Spleen (tissue), 11 donors: ENCODE measurements around the gene SSUH2. TPM values are rescaled to one million over a fixed set of nuclear protein-coding genes. Genes with fewer than 3 reads are reported as not detected.

Experiments
- DNase-seq: peaks from one replicate; pipeline ENCODE4 v3.0.0-alpha.2; 2020
- H3K27ac ChIP-seq, 8 donors: fragments of 200-600 bp; sonication (generic) in 7 of 8; 1 replicate in 4 of 8; 2 replicates in 4 of 8; pipeline versions ENCODE4 v1.5.0 to v1.8.0; 2016 to 2021; ENCODE audit warnings: inconsistent platforms in 4 of 8, mild to moderate bottlenecking in 4 of 8, moderate library complexity in 1 of 8
- H3K27me3 ChIP-seq, 7 donors: fragments of 200-600 bp; sonication (generic) in 6 of 7; replicated peaks in 1 of 7; 1 replicate in 4 of 7; 2 replicates in 3 of 7; pipeline versions ENCODE4 v1.5.0 to v1.8.0; 2016 to 2021; ENCODE audit warnings: inconsistent platforms in 3 of 7, mild to moderate bottlenecking in 1 of 7
- H3K36me3 ChIP-seq, 6 donors: fragments of 200-600 bp; sonication (generic) in 5 of 6; 1 replicate in 4 of 6; 2 replicates in 2 of 6; pipeline versions ENCODE4 v1.5.0 to v1.8.0; 2016 to 2021; ENCODE audit warnings: inconsistent platforms in 2 of 6
- H3K4me1 ChIP-seq, 6 donors: fragments of 200-600 bp; sonication (generic) in 5 of 6; 1 replicate in 3 of 6; 2 replicates in 3 of 6; pipeline versions ENCODE4 v1.5.0 to v1.8.0; 2016 to 2021; ENCODE audit warnings: inconsistent platforms in 3 of 6
- H3K4me3 ChIP-seq, 8 donors: fragments of 200-600 bp; sonication (generic) in 7 of 8; 1 replicate in 4 of 8; 2 replicates in 4 of 8; pipeline versions ENCODE4 v1.5.0 to v1.8.0; 2016 to 2021; ENCODE audit warnings: inconsistent platforms in 4 of 8, mild to moderate bottlenecking in 4 of 8, moderate library complexity in 2 of 8
- H3K9me3 ChIP-seq, 8 donors: fragments of 200-600 bp; sonication (generic) in 7 of 8; 1 replicate in 4 of 8; 2 replicates in 4 of 8; pipeline versions ENCODE4 v1.5.0 to v1.8.0; 2016 to 2021; ENCODE audit warnings: inconsistent platforms in 4 of 8
- CTCF ChIP-seq, 11 experiments: fragments of 200-600 bp in 7 of 11; fragments of 450-650 bp in 4 of 11; sonication (generic) in 4 of 11; IDR thresholded peaks in 8 of 11; conservative IDR thresholded peaks in 3 of 11; 1 replicate in 7 of 11; 2 replicates in 4 of 11; pipeline versions ENCODE4 v1.4.0 to v1.8.0; 2016 to 2021; ENCODE audit warnings: antibody characterized with exemption in 11 of 11, inconsistent platforms in 4 of 11, mild to moderate bottlenecking in 1 of 11
- POLR2A ChIP-seq, 3 donors: fragments of 450-650 bp; IDR thresholded peaks; one replicate each; pipeline ENCODE4 v1.5.1; 2017; ENCODE audit warnings: antibody characterized with exemption in 3 of 3, mild to moderate bottlenecking in 1 of 3
- POLR2AphosphoS5 ChIP-seq, 3 donors: sonication (generic); formaldehyde crosslinking; IDR thresholded peaks; one replicate each; pipeline ENCODE4 v1.5.1; 2017; ENCODE audit warnings: antibody characterized with exemption in 3 of 3
- WGBS, 5 donors: extraction: QIAGEN DNeasy Blood & Tissue Kit in 3 of 5; methylation state at CpG; one replicate each; pipeline versions ENCODE4 v1.1.5 to v1.1.7; 2013 to 2018; 5-methylcytosine and 5-hydroxymethylcytosine counted together
- intact Hi-C: fragments of 100-400 bp; cut with DNase I; formaldehyde crosslinking; loops from one replicate; pipeline ENCODE4 v1.15.0; 2023; ENCODE audit warnings: low total_unique reads
- polyA plus RNA-seq, 3 donors: library from polyadenylated mRNA; stranded (reverse); fragments of 200-250 nt; gene quantifications; one replicate each; pipeline ENCODE4 v1.2.1, GENCODE V29; 2013
- total RNA-seq, 7 donors: library from RNA; depleted of rRNA in 3 of 7; stranded (reverse); fragments of >200 nt in 3 of 7; fragmentation: NEBNext Ultra II Directional in 4 of 7; extraction: Animal tissue kit (Norgen Biotek cat#: 25700) in 4 of 7; gene quantifications; one replicate each; pipeline versions ENCODE4 v1.1.0 to v1.2.1, GENCODE V29; 2016 to 2021
- donor health status: healthy with polysubstance abuse.
- donor health status: DM: no; HTN: no; CAD: no; lungs with moderate emphysema.
- donor health status: DM: no; HTN: no; CAD: no.
- donor health status: Bipolar disorder and iron deficiency.
- donor health status: healthy.
- donor health status: DM: no; HTN: no; CAD: no.
- donor health status: DM: yes; HTN: yes; CAD: no.

Gene SSUH2
- total and polyA plus RNA-seq, 10 donors: 0.94 to 4.5 (median 1.7) TPM

DNA sequence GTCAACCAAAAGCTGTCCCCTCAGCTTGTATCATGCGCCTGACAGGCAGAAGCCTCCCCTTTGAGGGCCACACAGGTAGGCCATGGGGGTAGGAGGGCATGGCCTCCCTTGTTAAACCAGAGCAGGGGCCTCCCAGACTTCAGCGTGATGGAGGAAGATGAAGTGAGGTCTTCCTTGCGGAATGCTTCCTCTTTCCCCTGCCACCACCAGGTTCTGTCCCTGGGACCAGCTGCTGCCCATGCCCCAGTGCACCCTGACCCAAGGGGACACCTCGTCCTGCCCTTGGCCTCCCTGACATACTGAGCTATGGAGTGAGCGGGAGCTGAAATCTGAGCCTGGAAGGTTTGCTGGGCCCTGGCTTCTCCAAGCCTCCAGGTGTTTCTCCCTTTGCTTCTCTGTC, 26.7 kb downstream of the SSUH2 start:
- no peak overlapping the region for H3K4me3 ChIP-seq
- no peak overlapping the region for H3K27ac ChIP-seq
- H3K4me1 ChIP-seq: peaks cover 0 to 9% (median 4%) of the 10 kb centered on the region in 6 donors
- TF ChIP-seq POLR2AphosphoS5 (IDR thresholded peaks at IDR 0.05) (no peak), POLR2A (IDR thresholded peaks at IDR 0.05) (no peak), CTCF (IDR thresholded peaks at IDR 0.05 in 8 of 11, conservative IDR thresholded peaks at IDR 0.05 in 3 of 11) (no peak)
- WGBS, 5 donors: 85 to 95% (median 93%) methylated on average over 5 of the region's 5 CpGs
- DNase-seq: no peak
- intact Hi-C loops: no loop called here
- H3K36me3 ChIP-seq: no peaks in the 10 kb centered on the region
- peaks cover 0 to 16% (median 8%) of the 10 kb centered on the region in 8 donors for H3K9me3 ChIP-seq
- peaks cover 0 to 4% (median 0%) of the 10 kb centered on the region in 7 donors for H3K27me3 ChIP-seq

DNA sequence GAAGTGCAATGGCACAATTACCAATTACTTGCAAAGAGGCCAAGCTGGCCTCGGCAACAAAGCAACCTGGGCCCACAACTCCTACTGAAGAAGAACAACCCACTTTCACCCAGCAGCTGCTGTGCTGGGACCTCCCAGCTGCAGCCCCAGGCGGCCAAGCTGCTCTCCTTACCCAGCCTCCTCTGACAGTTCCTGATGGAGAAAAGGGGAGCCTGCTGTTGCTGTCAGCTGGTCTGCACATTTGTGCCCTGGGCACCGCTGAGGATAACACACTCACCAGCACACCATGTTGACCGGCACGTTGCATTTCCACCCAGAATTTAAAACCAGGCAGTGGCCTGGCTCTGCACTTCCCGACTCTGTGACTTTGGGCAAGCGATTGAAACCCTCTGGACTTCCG, 33.6 kb downstream of the SSUH2 start:
- WGBS, 5 donors: 88 to 97% (median 93%) methylated on average over 7 to 8 of the region's 8 CpGs
- Histone ChIP-seq H3K27ac (no peak overlapping the region), H3K4me3 (no peak overlapping the region), H3K36me3 (no peaks in the 10 kb centered on the region), H3K9me3 (no peaks in the 10 kb centered on the region), H3K4me1 (peaks cover 0 to 11% (median 5%) of the 10 kb centered on the region in 6 donors), H3K27me3 (no peaks in the 10 kb centered on the region)
- DNase-seq: no peak
- intact Hi-C loops: no loop called here
- TF ChIP-seq POLR2AphosphoS5 (IDR thresholded peaks at IDR 0.05): no peak
- TF ChIP-seq CTCF (IDR thresholded peaks at IDR 0.05 in 8 of 11, conservative IDR thresholded peaks at IDR 0.05 in 3 of 11): no peak
- no peak for TF ChIP-seq POLR2A (IDR thresholded peaks at IDR 0.05)

- H3K36me3 ChIP-seq: no peaks in the 10 kb centered on the region
- WGBS, 5 donors: 73 to 80% (median 76%) methylated on average over 10 of the region's 10 CpGs
These were observed 35.7 kb downstream of the SSUH2 start for GRCh38 chr3:8608791-8609467.

More at GRCh38 chr3:8608791-8609467, 35.7 kb downstream of the SSUH2 start:
- Histone ChIP-seq H3K4me1 (peaks cover 0 to 11% (median 5%) of the 10 kb centered on the region in 6 donors), H3K27me3 (no peaks in the 10 kb centered on the region), H3K9me3 (no peaks in the 10 kb centered on the region), H3K4me3 (no peak overlapping the region), H3K27ac (no peak overlapping the region)
- intact Hi-C loops: no loop called here
- DNase-seq: no peak
- TF ChIP-seq CTCF (IDR thresholded peaks at IDR 0.05 in 8 of 11, conservative IDR thresholded peaks at IDR 0.05 in 3 of 11): no peak
- no peak for TF ChIP-seq POLR2AphosphoS5 (IDR thresholded peaks at IDR 0.05)
- no peak for TF ChIP-seq POLR2A (IDR thresholded peaks at IDR 0.05)
